ENCODE results near the gene SNX7. TPM values are rescaled to one million over a fixed set of nuclear protein-coding genes. Genes with fewer than 3 reads are reported as not detected.

Gene SNX7
- total and polyA plus RNA-seq, 2 donors (not counting 1 experiment from before 2014, with no cell fraction given): 48.6 to 60.9 TPM

DNA sequence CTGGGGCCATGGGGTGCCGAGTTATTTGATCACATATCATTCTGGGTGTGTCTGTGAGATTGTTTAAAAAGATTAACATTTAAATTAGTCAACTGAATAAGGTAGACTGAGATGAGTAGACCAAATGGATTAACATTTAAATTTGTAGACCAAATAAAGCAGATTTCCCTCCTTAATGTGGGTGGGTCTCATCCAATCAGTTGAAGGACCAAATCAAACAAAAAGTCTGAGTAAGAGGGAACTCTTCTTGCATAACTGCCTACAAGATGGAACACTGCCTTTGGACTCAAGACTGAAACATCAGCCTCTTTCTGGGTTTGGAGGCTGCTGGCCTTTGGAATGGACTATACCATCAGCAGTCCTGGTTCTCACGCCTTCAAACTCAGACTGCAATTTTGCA, 17.0 kb upstream of the SNX7 start:
- Histone ChIP-seq H4K20me1 (ENCODE audit: control insufficient read depth, extremely low read depth, insufficient read depth, low read length) (no peaks in the 10 kb centered on the region), H3K27ac (ENCODE audit: insufficient read depth, low read length) (no peak overlapping the region), H3K9me3 (ENCODE audit: control insufficient read depth, insufficient read depth, low read depth, low read length) (no peaks in the 10 kb centered on the region), H3K9ac (ENCODE audit: insufficient read depth, low read length) (no peak overlapping the region), H3K4me1 (ENCODE audit: control insufficient read depth, extremely low read depth, insufficient read depth, low read length) (no peaks in the 10 kb centered on the region), H3K4me2 (ENCODE audit: extremely low read depth, insufficient read depth, low read length) (no peak overlapping the region), H3K4me3 (replicated peaks in 1 of 4; ENCODE audit: control extremely low read depth in 1 of 4, insufficient read depth in 1 of 4, low read depth in 3 of 4, low read length in 4 of 4) (no peak overlapping the region), H3K27me3 (ENCODE audit: control insufficient read depth, insufficient read depth, low read length) (no peaks in the 10 kb centered on the region), H3K79me2 (ENCODE audit: control insufficient read depth, insufficient read depth, low read length) (no peaks in the 10 kb centered on the region), H2AFZ (ENCODE audit: low read length) (no peak overlapping the region), H3K36me3 (ENCODE audit: control insufficient read depth, insufficient read depth, low read length) (no peaks in the 10 kb centered on the region)
- no peak for TF ChIP-seq EZH2 (IDR thresholded peaks at IDR 0.05; ENCODE audit: low read length, missing control alignments)
- TF ChIP-seq, protein P1, sequence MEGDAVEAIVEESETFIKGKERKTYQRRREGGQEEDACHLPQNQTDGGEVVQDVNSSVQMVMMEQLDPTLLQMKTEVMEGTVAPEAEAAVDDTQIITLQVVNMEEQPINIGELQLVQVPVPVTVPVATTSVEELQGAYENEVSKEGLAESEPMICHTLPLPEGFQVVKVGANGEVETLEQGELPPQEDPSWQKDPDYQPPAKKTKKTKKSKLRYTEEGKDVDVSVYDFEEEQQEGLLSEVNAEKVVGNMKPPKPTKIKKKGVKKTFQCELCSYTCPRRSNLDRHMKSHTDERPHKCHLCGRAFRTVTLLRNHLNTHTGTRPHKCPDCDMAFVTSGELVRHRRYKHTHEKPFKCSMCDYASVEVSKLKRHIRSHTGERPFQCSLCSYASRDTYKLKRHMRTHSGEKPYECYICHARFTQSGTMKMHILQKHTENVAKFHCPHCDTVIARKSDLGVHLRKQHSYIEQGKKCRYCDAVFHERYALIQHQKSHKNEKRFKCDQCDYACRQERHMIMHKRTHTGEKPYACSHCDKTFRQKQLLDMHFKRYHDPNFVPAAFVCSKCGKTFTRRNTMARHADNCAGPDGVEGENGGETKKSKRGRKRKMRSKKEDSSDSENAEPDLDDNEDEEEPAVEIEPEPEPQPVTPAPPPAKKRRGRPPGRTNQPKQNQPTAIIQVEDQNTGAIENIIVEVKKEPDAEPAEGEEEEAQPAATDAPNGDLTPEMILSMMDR (conservative IDR thresholded peaks at IDR 0.05 in 1 of 2, IDR thresholded peaks at IDR 0.05 in 1 of 2; ENCODE audit: low read depth in 1 of 2, low read length in 2 of 2): no peak
- DNase-seq (ENCODE audit: low read depth in 2 of 2): no peak

DNA sequence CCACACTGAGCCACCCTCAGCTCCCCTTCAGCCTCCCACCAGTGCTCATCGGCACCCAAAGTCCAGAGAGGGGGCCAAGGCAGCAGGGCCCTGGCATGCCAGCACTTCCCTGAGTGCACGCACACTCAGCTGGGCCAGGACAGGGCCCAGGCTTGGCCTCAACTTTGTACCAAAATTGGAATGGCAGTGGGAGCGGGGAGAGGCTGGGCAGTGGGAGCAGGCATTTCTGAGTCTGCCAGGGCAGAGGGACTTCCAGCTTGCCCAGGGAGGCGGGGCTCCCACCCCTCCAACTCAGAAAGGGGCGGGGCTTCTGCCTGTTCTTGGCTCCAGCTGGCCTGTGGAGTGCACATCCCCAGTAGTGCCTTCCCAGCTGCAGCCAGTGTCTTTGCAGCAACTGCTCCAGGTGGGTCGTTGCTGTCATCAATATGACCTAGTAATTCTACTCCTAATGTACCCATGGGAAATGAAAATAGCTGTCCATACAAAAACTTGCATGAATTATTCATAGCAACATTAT, 10.3 kb upstream of the SNX7 start:
- Histone ChIP-seq H2AFZ (ENCODE audit: low read length) (no peak overlapping the region), H3K9ac (ENCODE audit: insufficient read depth, low read length) (no peak overlapping the region), H3K36me3 (ENCODE audit: control insufficient read depth, insufficient read depth, low read length) (no peaks in the 10 kb centered on the region), H3K4me3 (replicated peaks in 1 of 4; ENCODE audit: control extremely low read depth in 1 of 4, insufficient read depth in 1 of 4, low read depth in 3 of 4, low read length in 4 of 4) (no peak overlapping the region), H3K4me1 (ENCODE audit: control insufficient read depth, extremely low read depth, insufficient read depth, low read length) (no peaks in the 10 kb centered on the region), H3K9me3 (ENCODE audit: control insufficient read depth, insufficient read depth, low read depth, low read length) (no peaks in the 10 kb centered on the region), H3K27me3 (ENCODE audit: control insufficient read depth, insufficient read depth, low read length) (no peaks in the 10 kb centered on the region), H3K79me2 (ENCODE audit: control insufficient read depth, insufficient read depth, low read length) (no peaks in the 10 kb centered on the region), H4K20me1 (ENCODE audit: control insufficient read depth, extremely low read depth, insufficient read depth, low read length) (no peaks in the 10 kb centered on the region), H3K4me2 (ENCODE audit: extremely low read depth, insufficient read depth, low read length) (no peak overlapping the region), H3K27ac (ENCODE audit: insufficient read depth, low read length) (no peak overlapping the region)
- TF ChIP-seq EZH2 (IDR thresholded peaks at IDR 0.05; ENCODE audit: low read length, missing control alignments): no peak
- TF ChIP-seq, protein P1 (conservative IDR thresholded peaks at IDR 0.05 in 1 of 2, IDR thresholded peaks at IDR 0.05 in 1 of 2; ENCODE audit: low read depth in 1 of 2, low read length in 2 of 2): no peak
- DNase-seq (ENCODE audit: low read depth in 2 of 2): no peak

- Histone ChIP-seq H3K36me3 (ENCODE audit: control insufficient read depth, insufficient read depth, low read length) (no peaks in the 10 kb centered on the region), H2AFZ (ENCODE audit: low read length) (no peak overlapping the region), H3K27ac (ENCODE audit: insufficient read depth, low read length) (no peak overlapping the region), H3K9me3 (ENCODE audit: control insufficient read depth, insufficient read depth, low read depth, low read length) (no peaks in the 10 kb centered on the region), H3K4me2 (ENCODE audit: extremely low read depth, insufficient read depth, low read length) (no peak overlapping the region), H3K4me3 (replicated peaks in 1 of 4; ENCODE audit: control extremely low read depth in 1 of 4, insufficient read depth in 1 of 4, low read depth in 3 of 4, low read length in 4 of 4) (no peak overlapping the region), H3K9ac (ENCODE audit: insufficient read depth, low read length) (no peak overlapping the region), H4K20me1 (ENCODE audit: control insufficient read depth, extremely low read depth, insufficient read depth, low read length) (no peaks in the 10 kb centered on the region), H3K4me1 (ENCODE audit: control insufficient read depth, extremely low read depth, insufficient read depth, low read length) (no peaks in the 10 kb centered on the region), H3K79me2 (ENCODE audit: control insufficient read depth, insufficient read depth, low read length) (no peaks in the 10 kb centered on the region), H3K27me3 (ENCODE audit: control insufficient read depth, insufficient read depth, low read length) (no peaks in the 10 kb centered on the region)
- peak; percentile 19 to 27 for DNase-seq (ENCODE audit: low read depth in 2 of 2)
- TF ChIP-seq EZH2 (IDR thresholded peaks at IDR 0.05; ENCODE audit: low read length, missing control alignments): no peak
Observed at GRCh38 chr1:98653123-98653522, 8.4 kb upstream of the SNX7 start.
